Skeletal muscle tissue (tissue), 4 donors: ENCODE results near the gene FAXC. TPM values are rescaled to one million over a fixed set of nuclear protein-coding genes. Genes with fewer than 3 reads are reported as not detected.

Source experiments
- H3K27ac ChIP-seq: one replicate; pipeline ENCODE4 v1.7.0; 2013; ENCODE audit warnings: mild to moderate bottlenecking, low read depth, low read length, inconsistent platforms
- H3K27me3 ChIP-seq, 3 donors: one replicate each; pipeline ENCODE4 v1.7.0; 2013; ENCODE audit warnings: low read length in 3 of 3; ENCODE audit not compliant: control insufficient read depth in 3 of 3, insufficient read depth in 3 of 3
- H3K36me3 ChIP-seq, 3 donors: one replicate each; pipeline ENCODE4 v1.7.0; 2013; ENCODE audit warnings: low read length in 3 of 3; ENCODE audit not compliant: control insufficient read depth in 3 of 3, insufficient read depth in 3 of 3
- H3K4me1 ChIP-seq, 3 donors: one replicate each; pipeline ENCODE4 v1.7.0; 2013; ENCODE audit warnings: low read length in 3 of 3, mild to moderate bottlenecking in 3 of 3; ENCODE audit not compliant: control insufficient read depth in 3 of 3, insufficient read depth in 3 of 3
- H3K4me3 ChIP-seq, 3 donors: one replicate each; pipeline ENCODE4 v1.7.0; 2013; ENCODE audit warnings: low read length in 3 of 3
- H3K9ac ChIP-seq, 3 donors: one replicate each; pipeline ENCODE4 v1.7.0; 2013; ENCODE audit warnings: low read length in 3 of 3, mild to moderate bottlenecking in 3 of 3, moderate library complexity in 2 of 3, low read depth in 1 of 3
- H3K9me3 ChIP-seq, 3 donors: one replicate each; pipeline ENCODE4 v1.7.0; 2013; ENCODE audit warnings: low read length in 3 of 3; ENCODE audit not compliant: control insufficient read depth in 3 of 3
- total RNA-seq: library from RNA; depleted of rRNA; stranded (reverse); fragments of >200 nt; gene quantifications from one replicate; pipeline ENCODE4 v1.2.3, GENCODE V29; 2014
- donor health status: Osteomylitis.

Gene FAXC
- total RNA-seq, 1 donor from 2014 or later, result 4.2 TPM

DNA sequence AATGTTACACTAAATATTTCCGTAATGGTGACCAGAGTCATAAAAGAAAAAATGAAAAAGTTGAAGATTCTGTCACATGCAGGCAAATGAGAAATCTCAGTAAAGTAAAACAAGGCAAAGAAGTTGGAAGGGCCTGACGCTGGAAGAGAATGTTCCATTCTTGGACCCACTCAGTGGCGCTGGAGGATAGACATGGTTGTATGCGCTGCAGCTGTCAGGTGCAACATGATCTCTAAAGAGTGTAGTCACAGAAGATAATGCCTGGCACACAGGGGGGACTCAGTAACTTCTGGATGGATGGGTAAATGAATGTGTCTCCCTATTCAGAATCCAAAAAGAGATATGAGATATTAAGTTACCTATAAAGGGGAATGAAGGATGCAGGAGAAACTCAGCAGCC, 116.3 kb downstream of the FAXC start:
- Histone ChIP-seq H3K4me3 (no peak overlapping the region), H3K9me3 (no peaks in the 10 kb centered on the region), H3K27me3 (no peaks in the 10 kb centered on the region), H3K36me3 (no peaks in the 10 kb centered on the region), H3K9ac (no peak overlapping the region), H3K27ac (no peak overlapping the region), H3K4me1 (no peaks in the 10 kb centered on the region)

GRCh38 chr6:99232056-99232455, 117.4 kb downstream of the FAXC start:
- Histone ChIP-seq H3K27me3 (no peaks in the 10 kb centered on the region), H3K4me1 (no peaks in the 10 kb centered on the region), H3K36me3 (no peaks in the 10 kb centered on the region), H3K27ac (no peak overlapping the region), H3K9me3 (no peaks in the 10 kb centered on the region), H3K4me3 (no peak overlapping the region), H3K9ac (no peak overlapping the region)

- Histone ChIP-seq H3K9ac (no peak overlapping the region), H3K27ac (no peak overlapping the region), H3K36me3 (no peaks in the 10 kb centered on the region), H3K27me3 (no peaks in the 10 kb centered on the region), H3K4me1 (no peaks in the 10 kb centered on the region), H3K9me3 (no peaks in the 10 kb centered on the region), H3K4me3 (no peak overlapping the region)
Measured at GRCh38 chr6:99225172-99225571, 124.3 kb downstream of the FAXC start.

Other genes with a start within 250 kb of the FAXC start
- gene COQ3, start 44.5 kb upstream of the FAXC start, total RNA-seq, result 12.0 TPM
- 54.3 TPM for gene PNISR, start 75.6 kb upstream of the FAXC start, total RNA-seq
- gene USP45, start 165.7 kb upstream of the FAXC start, total RNA-seq, result 11.5 TPM
- gene CCNC, start 219.0 kb upstream of the FAXC start, total RNA-seq, result 38.1 TPM